ENCODE measurements around the gene TMEM139.

Gene TMEM139

GRCh38 chr7:143286522-143286890 is 1.7 kb downstream of the TMEM139 start:
- Histone ChIP-seq H3K4me1 (ENCODE audit: insufficient read depth, low read length) (peaks cover 43% of the 10 kb centered on the region), H3K9me3 (ENCODE audit: insufficient read depth, low read length, severe bottlenecking) (no peaks in the 10 kb centered on the region), H3K36me3 (ENCODE audit: insufficient read depth, low read length) (peaks cover 23% of the 10 kb centered on the region), H3K27ac (ENCODE audit: low read length) (no peak overlapping the region), H3K27me3 (ENCODE audit: insufficient read depth, low read length, poor library complexity) (no peaks in the 10 kb centered on the region), H2AFZ (ENCODE audit: low read depth, low read length) (no peak overlapping the region), H3K9ac (ENCODE audit: low read depth, low read length) (no peak overlapping the region), H3K79me2 (ENCODE audit: insufficient read depth, low read length) (peaks cover 40% of the 10 kb centered on the region), H3K4me3 (ENCODE audit: low read depth in 1 of 2, low read length in 2 of 2) (no peak overlapping the region), H3K4me2 (ENCODE audit: insufficient read depth, low read length) (no peak overlapping the region), H4K20me1 (ENCODE audit: insufficient read depth, low read length) (peaks cover 20% of the 10 kb centered on the region)
- ATAC-seq (ENCODE audit: insufficient read depth, low read depth) (no peak), DNase-seq (no peak)
- TF ChIP-seq EZH2 (IDR thresholded peaks at IDR 0.05; ENCODE audit: borderline replicate concordance, low read depth, low read length, severe bottlenecking) (no peak), CTCF (IDR thresholded peaks at IDR 0.05; ENCODE audit: borderline replicate concordance, extremely low read depth, low read length, poor library complexity, severe bottlenecking) (no peak)

GRCh38 chr7:143287339-143287934 is 2.7 kb downstream of the TMEM139 start:
- TF ChIP-seq EZH2 (IDR thresholded peaks at IDR 0.05; ENCODE audit: borderline replicate concordance, low read depth, low read length, severe bottlenecking) (no peak), CTCF (IDR thresholded peaks at IDR 0.05; ENCODE audit: borderline replicate concordance, extremely low read depth, low read length, poor library complexity, severe bottlenecking) (no peak)
- Histone ChIP-seq H3K79me2 (ENCODE audit: insufficient read depth, low read length) (peaks cover 49% of the 10 kb centered on the region), H3K4me2 (ENCODE audit: insufficient read depth, low read length) (peak overlapping the region; percentile 57), H3K4me3 (ENCODE audit: low read depth in 1 of 2, low read length in 2 of 2) (peak overlapping the region in 1 of 2 experiments; percentile 48; a peak in 2 of 4 replicates), H3K36me3 (ENCODE audit: insufficient read depth, low read length) (peaks cover 31% of the 10 kb centered on the region), H3K9ac (ENCODE audit: low read depth, low read length) (peak overlapping the region; percentile 50), H3K9me3 (ENCODE audit: insufficient read depth, low read length, severe bottlenecking) (no peaks in the 10 kb centered on the region), H3K27ac (ENCODE audit: low read length) (peak overlapping the region; percentile 85), H2AFZ (ENCODE audit: low read depth, low read length) (peak overlapping the region; percentile 89), H4K20me1 (ENCODE audit: insufficient read depth, low read length) (peaks cover 27% of the 10 kb centered on the region), H3K27me3 (ENCODE audit: insufficient read depth, low read length, poor library complexity) (no peaks in the 10 kb centered on the region), H3K4me1 (ENCODE audit: insufficient read depth, low read length) (peaks cover 47% of the 10 kb centered on the region)
- ATAC-seq (ENCODE audit: insufficient read depth, low read depth) (no peak), DNase-seq (no peak)

DNA sequence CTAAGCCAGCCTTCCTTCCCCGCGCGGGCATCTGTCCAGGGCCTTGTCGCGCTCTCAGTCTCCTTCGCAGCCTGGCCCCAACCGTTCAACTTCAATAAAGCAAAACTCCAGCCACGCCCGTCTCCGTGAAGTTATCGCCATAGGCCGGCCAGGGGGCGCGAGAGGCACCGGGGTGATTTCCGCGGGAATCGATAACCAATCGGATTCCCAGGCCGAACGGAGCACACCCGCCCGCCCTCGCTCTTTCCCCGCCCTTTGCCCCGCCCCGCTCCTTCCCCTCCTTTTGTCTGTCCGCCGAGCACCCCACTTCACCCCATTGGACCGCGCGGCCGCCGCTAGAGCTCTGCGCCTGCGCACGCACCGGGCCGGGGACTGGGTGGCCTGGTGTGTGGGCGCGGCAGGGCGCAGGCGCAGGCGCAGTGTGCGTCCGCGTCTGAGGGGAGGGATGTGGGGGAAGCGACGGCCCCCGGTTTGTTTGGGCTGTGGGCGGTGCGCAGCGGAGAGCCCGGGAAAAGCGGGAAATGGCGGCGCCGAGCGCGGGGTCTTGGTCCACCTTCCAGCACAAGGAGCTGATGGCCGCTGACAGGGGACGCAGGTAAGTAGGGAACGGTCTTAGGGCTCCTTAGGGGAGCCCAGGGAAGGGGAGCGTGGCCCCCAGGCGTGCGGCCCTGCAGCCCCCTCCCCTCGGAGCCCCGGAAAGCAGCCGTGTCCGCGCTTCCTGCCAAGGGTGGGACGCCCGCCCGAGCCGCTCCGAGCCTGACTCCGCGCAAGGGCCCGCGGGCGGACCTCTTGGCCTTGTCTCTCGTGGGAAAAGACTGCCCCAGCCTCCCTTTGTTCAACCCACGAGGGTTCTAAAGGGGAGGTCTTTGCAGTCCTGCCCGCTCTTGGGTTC is 3.4 kb downstream of the TMEM139 start, which contains the start of gene CASP2:
TSS of gene CASP2 (plus strand) at position 417 of the 892 bp plus-strand sequence. CDS start at position 522, 105 bp downstream.
- H3K4me1 ChIP-seq (ENCODE audit: insufficient read depth, low read length): peaks cover 48% of the 10 kb centered on the region
- DNase-seq (peak; percentile 98), ATAC-seq (ENCODE audit: insufficient read depth, low read depth) (peak; percentile 89)
- peaks cover 56% of the 10 kb centered on the region for H3K79me2 ChIP-seq (ENCODE audit: insufficient read depth, low read length)
- no peaks in the 10 kb centered on the region for H3K9me3 ChIP-seq (ENCODE audit: insufficient read depth, low read length, severe bottlenecking)
- no peaks in the 10 kb centered on the region for H3K27me3 ChIP-seq (ENCODE audit: insufficient read depth, low read length, poor library complexity)
- peak within 1 kb of the TSS; percentile 78 for H3K9ac ChIP-seq (ENCODE audit: low read depth, low read length)
- peak within 1 kb of the TSS; percentile 89 for H2AFZ ChIP-seq (ENCODE audit: low read depth, low read length)
- peaks cover 37% of the 10 kb centered on the region for H3K36me3 ChIP-seq (ENCODE audit: insufficient read depth, low read length)
- peak; percentile 45 for TF ChIP-seq CTCF (IDR thresholded peaks at IDR 0.05; ENCODE audit: borderline replicate concordance, extremely low read depth, low read length, poor library complexity, severe bottlenecking)
- no peak for TF ChIP-seq EZH2 (IDR thresholded peaks at IDR 0.05; ENCODE audit: borderline replicate concordance, low read depth, low read length, severe bottlenecking)
- peaks cover 32% of the 10 kb centered on the region for H4K20me1 ChIP-seq (ENCODE audit: insufficient read depth, low read length)
- H3K27ac ChIP-seq (ENCODE audit: low read length): peak within 1 kb of the TSS; percentile 92
- H3K4me3 ChIP-seq (ENCODE audit: low read depth in 1 of 2, low read length in 2 of 2): peak within 1 kb of the TSS; percentile 67 to 87
- peak within 1 kb of the TSS; percentile 77 for H3K4me2 ChIP-seq (ENCODE audit: insufficient read depth, low read length)
